Pancreas (tissue), 10 donors: Measurements from ENCODE around the gene MGARP. TPM values are rescaled to one million over a fixed set of nuclear protein-coding genes. Genes with fewer than 3 reads are reported as not detected.

Source experiments
- ATAC-seq, 4 donors: fragments of 200-7000 bp; cut with Tn5 transposase; one replicate each; pipeline versions ENCODE4 v1.8.0 to v1.9.1; 2020; ENCODE audit warnings: mild to moderate bottlenecking in 4 of 4, moderate library complexity in 4 of 4
- DNase-seq, 6 donors: peaks; one replicate each; pipeline ENCODE4 v3.0.0-alpha.2; 2020
- FAIRE-seq: peaks from 2 replicates; lab custom pipeline; 2012; peaks lifted over from hg19 to GRCh38; lab: Jason Lieb, UNC
- H3K27ac ChIP-seq, 4 donors: fragments of 200-600 bp; sonication (generic); 1 replicate in 3 of 4; 2 replicates in 1 of 4; pipeline versions ENCODE4 v1.5.0 to v1.8.0; 2020
- H3K27me3 ChIP-seq, 4 donors: fragments of 200-600 bp; one replicate each; pipeline ENCODE4 v1.8.0; 2021
- H3K36me3 ChIP-seq, 3 donors: fragments of 200-600 bp; sonication (generic) in 1 of 3; one replicate each; pipeline versions ENCODE4 v1.5.0 to v1.8.0; 2020 to 2021
- H3K4me1 ChIP-seq, 3 donors: fragments of 200-600 bp; one replicate each; pipeline ENCODE4 v1.8.0; 2021
- H3K4me3 ChIP-seq, 4 donors: fragments of 200-600 bp; sonication (generic) in 2 of 4; one replicate each; pipeline versions ENCODE4 v1.5.0 to v1.8.0; 2020 to 2021
- H3K9me3 ChIP-seq, 4 donors: fragments of 200-600 bp; one replicate each; pipeline ENCODE4 v1.8.0; 2021
- WGBS, 2 donors: extraction: QIAGEN DNeasy Blood & Tissue Kit; methylation state at CpG; one replicate each; pipeline ENCODE4 v1.1.7; 2013; 5-methylcytosine and 5-hydroxymethylcytosine counted together
- intact Hi-C, 3 donors: fragments of 100-400 bp; cut with DNase I; formaldehyde crosslinking; loops; one replicate each; pipeline versions ENCODE4 v1.11.1 to v1.14.2; 2022
- polyA plus RNA-seq, 2 donors: library from polyadenylated mRNA; stranded (reverse); fragments of 200-250 nt; gene quantifications; one replicate each; pipeline ENCODE4 v1.2.3, GENCODE V29; 2013
- total RNA-seq, 6 donors: library from RNA; stranded (reverse); fragmentation: NEBNext Ultra II Directional in 4 of 6; extraction: Animal tissue kit (Norgen Biotek cat#: 25700) in 4 of 6; gene quantifications; one replicate each; pipeline versions ENCODE4 v1.2.1 to v1.2.4, GENCODE V29; 2021 to 2023
- TF ChIP-seq, protein P1 (sequence below), 4 donors: fragments of 200-600 bp; sonication (generic) in 3 of 4; IDR thresholded peaks; one replicate each; pipeline versions ENCODE4 v1.5.0 to v1.8.0; 2021; ENCODE audit warnings: antibody characterized with exemption in 4 of 4
- donor health status: healthy with polysubstance abuse.
- donor health status: DM: no; HTN: no; CAD: no; lungs with moderate emphysema.
- donor health status: DM: no; HTN: no; CAD: no.
- donor health status: control.
- donor health status: control.
- donor health status: Bipolar disorder and iron deficiency.
- donor health status: DM: yes; HTN: yes; CAD: no.
- donor health status: DM: no; HTN: no; CAD: no.
- donor health status: DM: no; HTN: no; CAD: no.
- donor health status: DM: yes; HTN: yes; CAD: no.

MGARP gene
- total and polyA plus RNA-seq, 8 donors: 0.25 to 0.49 (median 0.35) TPM; not detected in 4

GRCh38 chr4:139312552-139313332, 32.7 kb upstream of the MGARP start:
- 92 to 93% methylated on average over 3 of the region's 3 CpGs for WGBS, 2 donors
- DNase-seq (no peak), FAIRE-seq (no peak), ATAC-seq (peak in 2 of 4 donors; percentile 33 to 54)
- Histone ChIP-seq H3K4me3 (no peak overlapping the region), H3K27ac (no peak overlapping the region), H3K27me3 (no peaks in the 10 kb centered on the region), H3K9me3 (no peaks in the 10 kb centered on the region), H3K4me1 (peaks cover 0 to 14% (median 11%) of the 10 kb centered on the region in 3 donors), H3K36me3 (no peaks in the 10 kb centered on the region)
- intact Hi-C loops: no loop called here
- TF ChIP-seq, protein P1, sequence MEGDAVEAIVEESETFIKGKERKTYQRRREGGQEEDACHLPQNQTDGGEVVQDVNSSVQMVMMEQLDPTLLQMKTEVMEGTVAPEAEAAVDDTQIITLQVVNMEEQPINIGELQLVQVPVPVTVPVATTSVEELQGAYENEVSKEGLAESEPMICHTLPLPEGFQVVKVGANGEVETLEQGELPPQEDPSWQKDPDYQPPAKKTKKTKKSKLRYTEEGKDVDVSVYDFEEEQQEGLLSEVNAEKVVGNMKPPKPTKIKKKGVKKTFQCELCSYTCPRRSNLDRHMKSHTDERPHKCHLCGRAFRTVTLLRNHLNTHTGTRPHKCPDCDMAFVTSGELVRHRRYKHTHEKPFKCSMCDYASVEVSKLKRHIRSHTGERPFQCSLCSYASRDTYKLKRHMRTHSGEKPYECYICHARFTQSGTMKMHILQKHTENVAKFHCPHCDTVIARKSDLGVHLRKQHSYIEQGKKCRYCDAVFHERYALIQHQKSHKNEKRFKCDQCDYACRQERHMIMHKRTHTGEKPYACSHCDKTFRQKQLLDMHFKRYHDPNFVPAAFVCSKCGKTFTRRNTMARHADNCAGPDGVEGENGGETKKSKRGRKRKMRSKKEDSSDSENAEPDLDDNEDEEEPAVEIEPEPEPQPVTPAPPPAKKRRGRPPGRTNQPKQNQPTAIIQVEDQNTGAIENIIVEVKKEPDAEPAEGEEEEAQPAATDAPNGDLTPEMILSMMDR (IDR thresholded peaks at IDR 0.05): no peak

DNA sequence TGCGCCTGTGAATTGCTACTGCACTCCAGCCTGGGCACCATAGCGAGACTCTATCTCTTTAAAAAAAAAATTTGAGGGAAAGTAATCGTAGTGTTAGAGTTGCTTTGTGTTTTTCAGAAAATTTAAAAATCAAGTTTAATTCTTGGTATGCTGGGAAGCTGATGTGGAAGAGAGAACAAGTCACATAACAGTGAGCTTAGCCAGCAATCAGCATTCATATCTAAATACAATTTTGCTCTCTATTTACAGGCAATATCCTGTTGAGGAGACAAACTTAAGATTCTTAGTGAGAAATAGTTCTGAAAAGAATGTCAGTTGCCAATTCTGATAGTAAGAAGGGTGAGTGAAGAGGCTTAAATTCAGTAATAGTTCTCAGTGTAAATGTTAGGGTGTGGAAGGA, 31.9 kb upstream of the MGARP start:
- Histone ChIP-seq H3K27me3 (no peaks in the 10 kb centered on the region), H3K27ac (no peak overlapping the region), H3K9me3 (no peaks in the 10 kb centered on the region), H3K4me1 (peaks cover 0 to 15% (median 11%) of the 10 kb centered on the region in 3 donors), H3K36me3 (no peaks in the 10 kb centered on the region), H3K4me3 (no peak overlapping the region)
- no peak for DNase-seq
- no peak for FAIRE-seq
- 56 to 66% methylated on average over 3 of the region's 3 CpGs for WGBS, 2 donors
- intact Hi-C loops: no loop called here
- TF ChIP-seq, protein P1 (IDR thresholded peaks at IDR 0.05): no peak
- no peak for ATAC-seq

DNA sequence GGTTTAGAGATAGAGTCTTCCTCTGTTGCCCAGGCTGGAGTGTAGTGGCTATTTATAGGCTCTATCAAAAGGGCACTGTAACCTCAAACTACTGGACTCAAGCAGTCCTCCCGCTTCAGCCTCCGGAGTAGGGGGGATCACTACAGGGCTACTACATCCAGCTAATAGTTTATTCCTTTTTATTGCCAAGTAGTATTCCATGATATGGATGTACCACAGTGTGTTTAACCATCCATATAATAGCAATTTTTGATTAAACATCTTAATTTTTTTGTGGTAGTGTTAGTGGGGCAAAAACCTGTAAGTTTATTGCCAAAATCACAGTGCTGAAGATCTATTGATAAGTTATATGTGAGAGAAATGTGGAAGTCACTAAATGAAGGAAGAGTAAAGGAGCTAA, 24.9 kb upstream of the MGARP start:
- Histone ChIP-seq H3K9me3 (no peaks in the 10 kb centered on the region), H3K36me3 (no peaks in the 10 kb centered on the region), H3K4me1 (peaks cover 0 to 22% (median 18%) of the 10 kb centered on the region in 3 donors), H3K27me3 (no peaks in the 10 kb centered on the region), H3K4me3 (no peak overlapping the region), H3K27ac (no peak overlapping the region)
- DNase-seq (no peak), FAIRE-seq (no peak), ATAC-seq (no peak)
- 98 to 99% methylated on average over 2 of the region's 2 CpGs for WGBS, 2 donors
- intact Hi-C loops: no loop called here
- TF ChIP-seq, protein P1 (IDR thresholded peaks at IDR 0.05): no peak

GRCh38 chr4:139301821-139302611, 22.0 kb upstream of the MGARP start, which contains the start of gene NDUFC1:
Gene NDUFC1, minus strand, starts transcription at chr4:139302477. Its CDS starts 6,679 bp downstream, at chr4:139295798.
- TF ChIP-seq, protein P1 (IDR thresholded peaks at IDR 0.05): peak in 1 of 4 donors; percentile 13
- no peak for FAIRE-seq
- peaks cover 8 to 28% (median 26%) of the 10 kb centered on the region in 3 donors for H3K4me1 ChIP-seq

More at GRCh38 chr4:139301821-139302611, 22.0 kb upstream of the MGARP start, which contains the start of gene NDUFC1:
- DNase-seq: peak; percentile 33 to 79 (median 56)
- H3K36me3 ChIP-seq: no peaks in the 10 kb centered on the region
- intact Hi-C loops: no loop called here
- no peaks in the 10 kb centered on the region for H3K27me3 ChIP-seq
- peak; percentile 30 to 54 (median 48) for ATAC-seq
- no peaks in the 10 kb centered on the region for H3K9me3 ChIP-seq
- peak within 1 kb of the TSS; percentile 80 to 99 (median 89) for H3K4me3 ChIP-seq
- 0% methylated on average over 41 to 46 of the region's 46 CpGs for WGBS, 2 donors
- H3K27ac ChIP-seq: peak within 1 kb of the TSS; percentile 71 to 91 (median 88)
